Dendritic cell treated with granulocyte-macrophage colony-stimulating factor and Interleukin-4, amounts not matched to agents 40 ng/mL and 50 ng/mL, for 4 days (primary cell): Measurements from ENCODE around the gene COL1A1.
A peak's percentile ranks its signal among the peaks of the same experiment; 100 is the strongest.

Experiments
- H3K27ac Mint-ChIP-seq: one replicate; pipeline ENCODE4 v1.8.0; 2022; ENCODE audit warnings: mild to moderate bottlenecking, mixed read lengths
- H3K27me3 Mint-ChIP-seq: one replicate; pipeline ENCODE4 v1.8.0; 2022; ENCODE audit warnings: mild to moderate bottlenecking, mixed read lengths
- H3K36me3 Mint-ChIP-seq: one replicate; pipeline ENCODE4 v1.8.0; 2022; ENCODE audit warnings: low read depth, mixed read lengths
- H3K4me1 Mint-ChIP-seq: one replicate; pipeline ENCODE4 v1.8.0; 2022; ENCODE audit warnings: low read depth, mixed read lengths
- H3K4me3 Mint-ChIP-seq: one replicate; pipeline ENCODE4 v1.8.0; 2022; ENCODE audit warnings: mild to moderate bottlenecking, moderate library complexity, mixed read lengths
- H3K9me3 Mint-ChIP-seq: one replicate; pipeline ENCODE4 v1.8.0; 2022; ENCODE audit warnings: mixed read lengths
- intact Hi-C: fragments of 100-400 bp; cut with micrococcal nuclease; formaldehyde crosslinking; loops from one replicate; pipeline ENCODE4 v1.15.0; 2022

Gene COL1A1

GRCh38 chr17:50188921-50189549 lies 12.4 kb downstream of the COL1A1 start:
- H3K4me3 Mint-ChIP-seq = no peak overlapping the region
- no peaks in the 10 kb centered on the region for H3K9me3 Mint-ChIP-seq
- intact Hi-C loops = no loop called here
- H3K4me1 Mint-ChIP-seq = peaks cover 21% of the 10 kb centered on the region
- peaks cover 18% of the 10 kb centered on the region for H3K27me3 Mint-ChIP-seq
- H3K36me3 Mint-ChIP-seq = no peaks in the 10 kb centered on the region
- H3K27ac Mint-ChIP-seq = no peak overlapping the region

DNA sequence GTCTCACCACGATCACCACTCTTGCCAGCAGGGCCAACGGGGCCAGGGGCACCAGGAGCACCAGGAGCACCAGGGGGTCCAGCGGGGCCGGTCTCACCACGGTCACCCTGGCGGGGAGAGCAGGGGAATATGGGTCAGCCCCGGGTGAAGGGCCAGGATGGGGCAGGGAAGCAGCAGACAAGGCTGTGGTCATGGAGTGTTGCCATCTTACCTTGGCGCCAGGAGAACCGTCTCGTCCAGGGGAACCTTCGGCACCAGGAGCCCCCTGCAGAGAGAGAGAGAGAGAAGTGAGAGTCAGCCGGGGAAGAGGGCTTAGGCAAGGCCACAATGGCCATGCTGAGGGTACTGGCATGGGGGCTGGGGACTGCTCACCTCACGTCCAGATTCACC lies 12.9 kb downstream of the COL1A1 start:
- H3K36me3 Mint-ChIP-seq = no peaks in the 10 kb centered on the region
- peaks cover 26% of the 10 kb centered on the region for H3K4me1 Mint-ChIP-seq
- H3K4me3 Mint-ChIP-seq = no peak overlapping the region
- H3K27ac Mint-ChIP-seq = no peak overlapping the region
- intact Hi-C loops = no loop called here
- H3K27me3 Mint-ChIP-seq = peaks cover 18% of the 10 kb centered on the region
- H3K9me3 Mint-ChIP-seq = no peaks in the 10 kb centered on the region

- H3K9me3 Mint-ChIP-seq = no peaks in the 10 kb centered on the region
- H3K4me3 Mint-ChIP-seq = no peak overlapping the region
- no peak overlapping the region for H3K27ac Mint-ChIP-seq
- intact Hi-C loops = no loop called here
- H3K27me3 Mint-ChIP-seq = peaks cover 21% of the 10 kb centered on the region
- H3K4me1 Mint-ChIP-seq = peaks cover 32% of the 10 kb centered on the region
- no peaks in the 10 kb centered on the region for H3K36me3 Mint-ChIP-seq
These were observed 13.5 kb downstream of the COL1A1 start for GRCh38 chr17:50187751-50188530.

DNA sequence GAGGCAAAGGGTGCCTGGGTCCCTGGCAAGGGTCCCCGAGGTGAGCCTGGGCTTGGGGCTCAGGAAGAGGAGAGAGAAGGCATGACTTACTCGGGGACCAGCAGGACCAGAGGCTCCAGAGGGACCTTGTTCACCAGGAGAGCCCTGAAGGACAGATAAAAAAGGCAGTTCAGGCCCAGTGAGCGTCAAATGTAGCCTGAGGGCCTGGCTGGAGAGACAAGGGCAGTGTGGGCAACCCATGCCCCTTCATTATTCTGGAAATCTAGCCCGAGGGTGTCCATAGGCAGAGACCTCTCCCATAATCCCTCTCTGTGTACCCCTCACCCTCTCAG lies 14.1 kb downstream of the COL1A1 start:
- Mint-ChIP-seq H3K27me3 (peaks cover 23% of the 10 kb centered on the region), H3K27ac (no peak overlapping the region), H3K4me1 (peaks cover 34% of the 10 kb centered on the region), H3K4me3 (no peak overlapping the region), H3K9me3 (no peaks in the 10 kb centered on the region), H3K36me3 (no peaks in the 10 kb centered on the region)
- intact Hi-C loops = no loop called here

DNA sequence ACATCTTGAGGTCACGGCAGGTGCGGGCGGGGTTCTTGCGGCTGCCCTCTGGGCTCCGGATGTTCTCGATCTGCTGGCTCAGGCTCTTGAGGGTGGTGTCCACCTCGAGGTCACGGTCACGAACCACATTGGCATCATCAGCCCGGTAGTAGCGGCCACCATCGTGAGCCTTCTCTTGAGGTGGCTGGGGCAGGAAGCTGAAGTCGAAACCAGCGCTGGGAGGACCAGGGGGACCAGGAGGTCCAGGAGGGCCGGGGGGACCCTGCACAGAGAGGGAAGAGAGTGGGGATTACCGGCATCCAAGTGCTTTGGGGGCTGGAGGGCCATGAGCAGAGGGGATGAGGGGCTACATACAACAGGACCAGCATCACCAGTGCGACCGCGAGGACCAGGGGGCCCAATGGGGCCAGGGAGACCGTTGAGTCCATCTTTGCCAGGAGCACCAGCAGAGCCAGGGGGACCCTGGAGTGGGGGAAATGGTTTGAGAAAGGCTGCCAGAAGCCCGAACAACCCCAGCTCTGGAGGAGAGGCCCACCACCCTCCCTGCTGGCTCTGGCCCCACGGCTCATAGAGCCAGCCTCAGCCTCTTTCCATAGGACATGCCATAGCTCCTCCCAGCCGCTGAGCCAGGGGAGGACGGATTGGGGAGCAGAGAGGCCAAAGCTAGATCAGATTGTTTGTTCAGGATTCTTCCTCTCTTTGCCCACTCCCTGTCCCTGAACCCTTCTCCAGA lies 14.6 kb downstream of the COL1A1 start:
- peaks cover 23% of the 10 kb centered on the region for H3K27me3 Mint-ChIP-seq
- intact Hi-C loops = no loop called here
- no peak overlapping the region for H3K4me3 Mint-ChIP-seq
- H3K36me3 Mint-ChIP-seq = no peaks in the 10 kb centered on the region
- peaks cover 37% of the 10 kb centered on the region for H3K4me1 Mint-ChIP-seq
- no peaks in the 10 kb centered on the region for H3K9me3 Mint-ChIP-seq
- no peak overlapping the region for H3K27ac Mint-ChIP-seq

GRCh38 chr17:50185631-50186471 lies 15.6 kb downstream of the COL1A1 start:
- intact Hi-C loops = no loop called here
- no peak overlapping the region for H3K27ac Mint-ChIP-seq
- H3K4me1 Mint-ChIP-seq = peaks cover 41% of the 10 kb centered on the region
- peaks cover 21% of the 10 kb centered on the region for H3K27me3 Mint-ChIP-seq
- H3K36me3 Mint-ChIP-seq = no peaks in the 10 kb centered on the region
- H3K9me3 Mint-ChIP-seq = no peaks in the 10 kb centered on the region
- H3K4me3 Mint-ChIP-seq = no peak overlapping the region

GRCh38 chr17:50184611-50185398 lies 16.6 kb downstream of the COL1A1 start:
- peaks cover 23% of the 10 kb centered on the region for H3K27me3 Mint-ChIP-seq
- H3K9me3 Mint-ChIP-seq = no peaks in the 10 kb centered on the region
- no peak overlapping the region for H3K27ac Mint-ChIP-seq
- no peaks in the 10 kb centered on the region for H3K36me3 Mint-ChIP-seq
- intact Hi-C loops = no loop called here
- H3K4me3 Mint-ChIP-seq = no peak overlapping the region
- peaks cover 41% of the 10 kb centered on the region for H3K4me1 Mint-ChIP-seq

- Mint-ChIP-seq H3K27me3 (peaks cover 23% of the 10 kb centered on the region), H3K36me3 (no peaks in the 10 kb centered on the region), H3K9me3 (no peaks in the 10 kb centered on the region), H3K4me1 (peaks cover 41% of the 10 kb centered on the region), H3K27ac (peak overlapping the region; percentile 0), H3K4me3 (peak overlapping the region; percentile 11)
- intact Hi-C loops = no loop called here
These were observed 17.4 kb downstream of the COL1A1 start for GRCh38 chr17:50184064-50184463.

GRCh38 chr17:50183421-50183994 lies 17.9 kb downstream of the COL1A1 start:
- H3K4me1 Mint-ChIP-seq = peaks cover 39% of the 10 kb centered on the region
- H3K4me3 Mint-ChIP-seq = peak overlapping the region; percentile 11
- peak overlapping the region; percentile 0 for H3K27ac Mint-ChIP-seq
- H3K27me3 Mint-ChIP-seq = peaks cover 24% of the 10 kb centered on the region
- no peaks in the 10 kb centered on the region for H3K9me3 Mint-ChIP-seq
- no peaks in the 10 kb centered on the region for H3K36me3 Mint-ChIP-seq
- intact Hi-C loops = no loop called here

DNA sequence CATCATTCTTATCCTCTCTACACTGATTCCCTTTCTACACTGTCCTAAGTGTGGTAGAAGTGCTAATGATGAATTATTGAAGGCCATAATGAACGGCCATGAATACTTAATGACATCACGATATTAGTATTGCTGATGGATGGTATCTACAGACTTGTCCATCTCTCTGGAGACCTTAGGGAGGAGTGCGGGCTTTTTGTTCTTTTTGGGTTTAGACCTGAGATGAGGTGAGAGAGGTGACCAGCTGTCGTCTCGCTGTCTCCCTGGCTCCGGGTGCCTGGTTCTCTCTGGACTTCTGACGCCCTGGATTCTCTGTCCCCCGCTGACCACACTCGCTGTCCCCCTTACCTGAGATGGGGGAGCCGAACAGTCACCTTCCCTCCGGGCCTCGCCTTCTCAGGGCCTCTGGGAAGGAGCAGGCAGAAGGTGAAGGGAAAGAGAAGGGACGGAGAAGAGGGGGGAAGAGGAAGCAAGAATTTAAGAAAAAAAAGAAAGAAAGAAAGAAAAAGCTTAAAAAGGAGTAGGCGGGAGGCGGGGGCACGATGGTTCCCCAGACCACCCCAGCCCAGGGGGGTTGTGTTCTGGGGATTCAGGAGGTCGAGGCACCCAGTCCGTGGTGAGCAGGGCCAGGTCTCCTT lies 18.5 kb downstream of the COL1A1 start:
- H3K27me3 Mint-ChIP-seq = peaks cover 30% of the 10 kb centered on the region

GRCh38 chr17:50181591-50182560 lies 19.6 kb downstream of the COL1A1 start:
- Mint-ChIP-seq H3K27me3 (peaks cover 38% of the 10 kb centered on the region), H3K4me1 (peaks cover 46% of the 10 kb centered on the region), H3K9me3 (no peaks in the 10 kb centered on the region), H3K27ac (no peak overlapping the region), H3K36me3 (no peaks in the 10 kb centered on the region), H3K4me3 (no peak overlapping the region)
- intact Hi-C loops = no loop called here

More for the DNA sequence above, 18.5 kb downstream of the COL1A1 start:
- Mint-ChIP-seq H3K9me3 (no peaks in the 10 kb centered on the region), H3K36me3 (no peaks in the 10 kb centered on the region), H3K4me3 (no peak overlapping the region), H3K4me1 (peaks cover 43% of the 10 kb centered on the region), H3K27ac (no peak overlapping the region)
- intact Hi-C loops = no loop called here

DNA sequence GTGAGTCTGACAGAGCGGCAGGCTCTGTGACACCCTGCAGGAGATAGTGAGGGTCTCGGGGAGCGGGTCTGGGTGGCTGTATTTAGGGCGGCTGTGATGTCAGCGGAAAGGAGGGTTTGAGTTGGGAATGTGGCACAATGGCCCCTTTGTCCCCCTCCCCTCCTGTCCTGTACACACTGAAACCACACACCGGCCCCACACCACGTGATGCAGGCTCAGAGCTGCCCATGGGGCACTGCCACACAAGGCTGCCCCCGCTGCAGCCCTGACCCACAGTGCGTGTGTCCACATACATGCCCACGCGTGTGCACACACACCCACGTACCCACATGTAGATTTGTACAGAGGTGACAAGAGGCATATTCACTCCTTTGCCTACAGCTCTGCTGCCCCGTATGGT lies 20.3 kb downstream of the COL1A1 start:
- Mint-ChIP-seq H3K27me3 (peaks cover 36% of the 10 kb centered on the region), H3K27ac (no peak overlapping the region), H3K9me3 (no peaks in the 10 kb centered on the region), H3K4me1 (peaks cover 46% of the 10 kb centered on the region), H3K36me3 (no peaks in the 10 kb centered on the region), H3K4me3 (no peak overlapping the region)
- intact Hi-C loops = no loop called here
